SIG-M5 (cell line): ENCODE results near the gene HIGD2B.
"Not testable (repeated sequence)": the region's sequence is repeated elsewhere in the genome, so short reads cannot be mapped to it uniquely, and the experiment has no call there.

Source experiments
- DNase-seq: peaks from one replicate; lab custom pipeline; 2025; lab: John Stamatoyannopoulos, UW

The HIGD2B gene, protein sequence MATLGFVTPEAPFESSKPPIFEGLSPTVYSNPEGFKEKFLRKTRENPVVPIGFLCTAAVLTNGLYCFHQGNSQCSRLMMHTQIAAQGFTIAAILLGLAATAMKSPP

DNA sequence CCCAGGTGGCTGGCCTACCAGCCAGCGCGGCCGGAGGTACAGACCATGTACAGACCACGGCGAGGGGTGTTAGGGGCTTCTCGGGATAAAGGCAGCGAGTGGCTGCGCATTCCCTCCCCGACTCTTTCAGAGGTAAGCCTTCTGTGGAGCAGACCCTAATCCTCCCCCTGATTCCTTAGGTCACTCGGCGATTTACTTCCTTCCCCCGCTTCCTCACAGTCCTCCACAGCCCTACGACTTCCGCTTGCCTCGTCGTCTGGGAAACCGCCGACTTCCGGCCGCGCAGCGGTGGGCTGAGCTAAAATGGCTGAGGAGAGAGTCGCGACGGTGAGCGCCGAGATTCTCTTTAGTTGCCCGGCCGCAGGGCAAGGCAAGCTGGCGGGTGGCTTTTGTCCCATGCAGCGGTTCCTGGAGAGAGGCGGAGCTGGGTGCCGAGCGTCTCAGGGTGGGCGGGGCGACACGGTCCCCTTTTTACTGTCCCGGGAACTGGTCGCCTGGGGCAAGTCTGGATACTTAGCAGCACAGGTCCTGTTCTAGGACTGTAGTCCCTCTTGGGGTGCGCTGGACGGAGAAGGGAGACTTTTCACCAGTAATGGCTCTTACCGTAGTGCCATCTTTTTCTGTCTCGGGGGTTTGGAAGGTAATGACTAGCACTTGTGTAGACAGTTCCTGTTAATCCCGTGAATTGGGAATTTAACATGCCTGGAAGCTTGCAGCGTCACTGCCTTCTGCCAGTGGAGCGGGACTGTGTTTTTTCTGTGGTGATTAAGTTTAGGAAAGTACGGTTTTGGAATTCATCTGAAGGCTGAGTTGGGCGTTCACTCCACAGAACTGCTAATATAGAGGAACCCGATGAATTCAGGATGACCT, at the start of gene HIGD2B, which contains the start of gene BBS4:
Gene HIGD2B, minus strand, starts transcription at position 258 of the 870 bp plus-strand sequence. CDS start 9,808 bp downstream, outside the sequence.
Gene BBS4, plus strand, starts transcription at position 283 of the 870 bp plus-strand sequence. Its CDS starts 21 bp downstream, at position 304.
- DNase-seq = no peak

DNA sequence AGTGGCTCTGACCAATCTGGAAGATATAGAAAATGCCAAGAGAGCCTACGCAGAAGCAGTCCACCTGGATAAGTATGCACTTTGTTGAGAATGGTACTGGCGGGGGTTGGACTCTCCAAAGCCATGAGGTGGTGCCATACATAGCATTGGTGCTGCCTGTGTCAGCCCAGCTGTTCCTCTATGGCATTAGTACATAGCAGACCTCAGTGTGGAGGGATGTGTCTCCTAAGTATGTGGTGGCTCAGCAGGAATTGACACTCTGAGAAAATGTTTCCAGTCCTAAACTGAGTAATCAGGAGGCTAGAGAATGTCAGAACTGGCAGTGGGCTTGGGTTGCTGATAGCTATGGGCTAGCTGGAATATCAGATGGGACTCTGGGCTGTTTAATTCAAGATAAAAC, 49.1 kb upstream of the HIGD2B start:
- DNase-seq = no peak

DNA sequence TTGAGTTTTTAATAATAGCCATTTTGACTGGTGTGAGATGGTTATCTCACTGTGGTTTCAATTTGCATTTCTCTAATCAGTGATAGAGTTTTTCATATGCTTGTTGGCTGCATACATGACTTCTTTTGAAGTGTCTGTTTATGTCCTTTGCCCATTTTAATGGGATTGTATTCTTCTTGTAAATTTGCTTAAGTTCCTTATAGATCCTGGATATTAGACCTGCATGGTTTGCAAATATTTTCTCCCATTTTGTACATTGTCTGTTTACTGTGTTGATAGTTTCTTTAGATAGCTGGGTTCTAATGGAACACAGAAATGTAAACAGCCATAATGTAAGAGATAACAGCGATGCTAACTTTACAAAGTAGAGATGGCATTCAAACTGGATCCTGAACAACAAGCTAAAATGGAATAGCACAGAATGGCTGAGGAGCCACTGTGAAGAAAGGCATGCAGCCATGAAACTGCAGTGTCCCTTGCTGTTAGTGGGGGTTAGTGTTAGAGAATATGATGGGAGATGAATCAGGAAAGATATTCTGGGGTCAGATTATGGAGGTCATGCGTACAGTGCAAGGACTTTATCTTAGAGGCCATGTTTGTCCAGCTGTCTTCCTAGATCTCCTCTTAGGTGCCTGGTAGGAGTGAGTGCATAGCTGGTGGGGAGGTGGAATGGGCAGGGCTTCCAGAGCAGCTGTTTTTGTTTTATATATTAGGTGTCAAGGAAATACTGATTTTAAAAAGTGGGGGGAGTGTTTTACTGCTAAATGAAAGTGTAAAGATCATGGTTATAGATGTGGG, 48.2 kb upstream of the HIGD2B start:
- no peak for DNase-seq

DNA sequence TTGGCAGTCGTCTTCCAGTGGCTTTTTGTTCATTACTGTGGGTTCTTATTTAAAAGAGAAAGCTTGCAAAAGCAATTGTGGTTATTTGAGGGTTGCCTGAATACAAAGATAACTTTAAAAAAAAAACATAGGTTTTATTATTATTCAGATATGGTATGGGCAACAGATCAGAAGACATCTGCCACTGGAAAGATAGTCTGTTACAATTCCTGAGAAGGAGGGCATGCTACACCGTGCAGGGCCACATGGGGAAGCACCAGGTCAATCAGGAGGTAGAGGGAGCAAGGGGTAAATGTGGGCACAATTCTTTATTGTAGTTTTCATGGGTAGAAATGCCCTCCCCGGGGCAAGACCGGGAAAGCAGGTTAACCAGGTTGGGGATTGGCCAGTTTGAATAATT, 46.5 kb upstream of the HIGD2B start:
- DNase-seq = no peak

DNA sequence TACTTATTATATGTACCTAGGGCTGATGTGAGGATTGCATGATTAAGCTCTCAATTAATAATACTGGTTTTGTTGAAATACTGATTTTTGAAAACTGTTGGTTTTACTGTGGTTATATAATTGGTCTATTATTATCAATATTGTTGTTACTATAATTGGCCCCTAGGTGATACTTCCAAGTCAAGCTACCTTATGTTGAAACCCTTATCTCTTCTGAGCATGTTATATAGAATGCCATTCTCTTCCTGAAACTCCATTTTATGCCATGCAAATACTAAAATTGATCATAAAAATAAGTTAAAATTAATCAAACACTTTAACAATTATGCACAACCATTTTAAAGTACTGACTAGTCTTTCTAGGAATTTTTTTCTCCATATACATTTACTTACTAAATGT, 46.1 kb upstream of the HIGD2B start:
- DNase-seq = no peak

DNA sequence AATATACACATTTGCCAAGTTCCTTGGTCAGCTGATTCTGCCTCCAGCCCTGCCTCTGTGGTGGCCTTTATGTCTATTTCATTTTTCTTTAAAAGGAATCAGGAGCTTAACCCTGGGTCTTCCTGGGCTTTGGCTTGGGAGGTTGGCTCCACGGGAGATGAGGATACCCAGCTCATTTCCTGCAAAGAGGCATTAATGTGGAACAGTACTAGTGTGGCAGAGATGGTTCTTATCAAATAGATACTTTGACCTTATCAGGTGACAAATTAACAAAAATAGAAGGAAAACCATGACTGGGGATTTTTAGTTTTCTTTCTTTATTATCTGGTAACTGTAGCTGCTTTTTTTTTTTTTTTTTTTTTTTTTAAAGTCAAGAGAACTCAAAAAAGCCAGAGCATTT, 42.8 kb upstream of the HIGD2B start:
- DNase-seq = no peak

DNA sequence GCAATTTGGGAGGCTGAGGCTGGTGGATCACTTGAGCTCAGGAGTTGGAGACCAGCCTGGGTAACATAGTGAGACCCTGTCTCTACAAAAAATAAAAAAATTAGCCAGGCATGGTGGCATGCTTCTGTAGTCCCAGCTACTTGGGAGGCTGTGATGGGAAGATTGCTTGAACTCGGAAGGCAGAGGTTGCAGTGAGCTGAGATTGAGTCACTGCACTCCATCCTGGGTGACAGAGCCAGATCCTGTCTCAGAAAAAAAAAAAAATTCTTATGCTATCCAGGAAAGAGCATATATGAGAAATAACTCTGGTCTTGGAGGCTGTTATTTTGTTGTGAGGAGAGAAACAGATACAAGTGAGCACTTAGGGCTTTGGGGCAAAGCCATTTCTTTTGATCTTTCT, 42.3 kb upstream of the HIGD2B start:
- not testable (repeated sequence) for DNase-seq

DNA sequence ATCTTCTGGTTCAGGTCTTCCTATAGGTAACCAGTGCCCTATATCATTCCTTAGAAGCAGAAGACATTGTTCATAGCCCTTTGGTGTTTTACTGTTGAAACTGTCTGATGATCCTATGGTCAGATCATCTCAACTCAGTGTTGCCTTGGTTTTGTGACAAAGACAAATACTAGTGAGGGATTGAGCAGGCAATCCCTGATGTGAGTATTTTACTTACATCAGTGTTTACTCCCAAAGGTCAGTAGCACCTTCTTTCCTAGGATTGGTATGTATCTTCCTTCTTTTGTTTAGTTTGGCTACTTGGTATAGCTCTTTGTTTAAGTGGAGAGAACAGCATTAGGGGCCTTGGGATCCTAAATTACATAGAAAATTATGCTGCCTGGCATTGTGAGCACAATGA, 41.2 kb upstream of the HIGD2B start:
- DNase-seq = no peak

DNA sequence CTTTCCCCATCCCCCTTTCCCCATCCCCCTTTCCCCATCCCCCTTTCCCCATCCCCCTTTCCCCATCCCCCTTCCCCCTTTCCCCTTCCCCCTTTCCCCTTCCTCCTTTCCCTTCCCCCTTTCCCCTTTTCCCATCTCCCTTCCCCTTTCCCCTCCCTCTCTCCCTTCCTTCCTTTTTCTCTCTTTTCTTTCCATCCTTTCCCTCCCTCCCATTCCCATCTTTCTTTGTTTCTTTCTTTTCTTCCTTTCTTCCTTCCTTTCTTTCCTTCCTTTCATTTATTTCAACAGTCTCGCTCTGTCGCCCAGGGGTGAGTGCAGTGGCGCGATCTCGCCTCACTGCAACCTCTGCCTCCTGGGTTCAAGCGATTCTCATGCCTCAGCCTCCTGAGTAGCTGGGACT, 39.9 kb upstream of the HIGD2B start:
- not testable (repeated sequence) for DNase-seq

DNA sequence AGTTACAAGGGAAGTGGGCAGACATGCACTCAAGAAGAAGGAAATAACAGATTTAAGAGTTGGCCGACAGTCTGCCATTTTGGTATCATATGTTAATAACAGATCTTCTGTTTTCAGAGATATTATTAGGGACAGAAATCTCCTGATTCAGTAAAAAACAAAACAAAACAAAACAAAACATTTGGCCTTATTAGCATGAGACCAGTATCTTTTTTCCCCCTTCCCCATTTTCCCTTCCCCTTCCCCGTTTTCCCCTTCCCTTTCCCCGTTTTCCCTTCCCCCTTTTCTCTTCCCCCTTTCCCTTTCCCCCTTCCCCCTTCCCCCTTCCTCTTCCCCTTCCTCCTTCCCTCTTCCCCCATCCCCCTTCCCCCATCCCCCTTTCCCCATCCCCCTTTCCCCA, 39.5 kb upstream of the HIGD2B start:
- DNase-seq = no peak

DNA sequence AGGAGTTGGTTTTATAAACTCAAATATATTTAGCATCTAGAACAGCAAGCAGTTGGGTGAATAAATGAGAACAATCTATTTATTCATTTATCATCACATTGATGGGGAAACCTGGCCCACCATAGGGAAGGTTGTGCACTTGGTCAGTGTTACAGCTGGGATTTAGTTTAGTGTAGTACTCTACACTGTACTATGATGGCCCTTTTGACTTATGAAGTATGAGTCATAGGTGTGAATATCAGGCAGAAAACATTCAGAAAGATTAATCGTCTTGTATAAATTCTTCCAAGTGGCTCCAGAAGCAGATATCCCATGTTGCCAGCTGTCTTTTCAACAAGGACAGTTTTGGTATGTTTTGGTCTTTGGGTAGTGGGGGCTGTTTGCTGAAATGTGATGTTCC, 38.0 kb upstream of the HIGD2B start:
- DNase-seq = no peak

DNA sequence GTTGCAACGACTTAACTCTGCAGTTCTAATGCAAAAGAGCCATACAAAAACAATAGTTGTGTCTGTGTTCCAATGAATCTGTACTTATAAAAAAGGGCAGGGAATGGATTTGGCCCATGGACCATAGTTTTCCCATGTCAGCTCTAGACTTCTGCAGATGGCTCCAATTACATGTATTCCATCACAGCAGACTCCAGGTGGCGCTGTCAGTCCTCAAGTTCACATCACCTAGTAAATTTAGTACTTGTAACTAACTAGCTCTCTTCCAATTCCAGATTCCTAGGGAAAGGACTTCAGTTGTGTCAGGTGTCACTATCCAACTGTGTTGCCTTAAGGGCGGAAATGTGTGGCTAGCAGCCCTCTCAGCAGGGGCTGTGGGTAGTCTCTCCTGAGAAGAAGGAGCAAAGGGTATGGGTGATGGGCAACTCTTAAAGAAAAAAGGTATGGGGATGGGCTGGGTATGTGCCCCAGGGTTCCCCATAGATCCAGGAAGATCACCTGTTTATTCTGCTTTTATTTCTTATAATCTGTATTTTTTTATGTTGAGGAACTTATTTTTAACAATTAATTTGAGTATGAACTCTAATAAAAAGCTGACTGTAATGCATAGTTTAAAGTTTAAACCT, 36.2 kb upstream of the HIGD2B start:
- no peak for DNase-seq

DNA sequence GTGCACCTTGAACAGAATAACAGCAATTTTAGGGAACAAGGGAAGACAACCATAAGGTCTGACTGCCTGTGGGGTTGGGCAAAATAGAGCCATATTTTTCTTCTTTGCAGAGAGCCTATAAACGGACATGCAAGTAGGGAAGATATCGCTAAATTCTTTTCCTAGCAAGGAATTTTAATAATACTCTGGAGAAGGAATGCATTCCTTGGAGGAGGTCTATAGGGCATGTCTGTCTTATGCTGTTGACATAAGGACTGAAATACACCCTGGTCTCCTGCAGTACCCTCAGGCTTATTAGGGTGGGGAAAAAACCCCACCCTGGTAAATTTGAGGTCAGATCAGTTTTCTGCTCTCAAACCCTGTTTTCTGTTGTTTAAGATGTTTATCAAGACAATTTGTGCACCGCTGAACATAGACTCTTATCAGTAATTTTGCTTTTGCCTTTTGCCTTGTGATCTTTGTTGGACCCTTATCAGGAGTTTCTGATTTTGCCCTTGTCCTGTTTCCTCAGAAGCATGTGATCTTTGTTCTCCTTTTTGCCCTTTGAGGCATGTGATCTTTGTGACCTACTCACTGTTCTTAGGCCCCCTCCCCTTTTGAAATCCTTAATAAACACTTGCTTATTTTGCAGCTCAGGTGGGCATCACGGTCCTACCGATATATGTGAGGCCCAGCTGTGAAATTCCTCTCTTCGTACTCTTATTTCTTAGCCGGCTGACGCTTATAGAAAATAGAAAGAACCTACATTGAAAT, 22.7 kb upstream of the HIGD2B start:
- not testable (repeated sequence) for DNase-seq

DNA sequence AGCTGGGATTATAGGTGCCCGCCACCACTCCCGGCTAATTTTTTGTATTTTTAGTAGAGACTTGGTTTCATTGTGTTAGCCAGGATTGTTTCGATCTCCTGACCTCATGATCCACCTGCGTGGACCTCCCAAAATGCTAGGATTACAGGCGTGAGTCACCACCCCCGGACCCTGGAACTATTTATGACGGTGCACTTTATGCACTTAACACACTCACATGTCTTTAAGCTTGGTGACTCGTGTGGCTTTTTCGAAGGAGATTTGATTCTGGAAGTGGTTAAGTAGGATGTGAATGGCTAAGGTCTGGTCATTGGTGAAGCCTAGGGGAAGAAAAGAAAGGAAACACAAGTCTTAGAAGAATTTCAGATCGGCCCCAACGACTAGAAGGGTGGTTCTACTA, 20.3 kb upstream of the HIGD2B start:
- no peak for DNase-seq

DNA sequence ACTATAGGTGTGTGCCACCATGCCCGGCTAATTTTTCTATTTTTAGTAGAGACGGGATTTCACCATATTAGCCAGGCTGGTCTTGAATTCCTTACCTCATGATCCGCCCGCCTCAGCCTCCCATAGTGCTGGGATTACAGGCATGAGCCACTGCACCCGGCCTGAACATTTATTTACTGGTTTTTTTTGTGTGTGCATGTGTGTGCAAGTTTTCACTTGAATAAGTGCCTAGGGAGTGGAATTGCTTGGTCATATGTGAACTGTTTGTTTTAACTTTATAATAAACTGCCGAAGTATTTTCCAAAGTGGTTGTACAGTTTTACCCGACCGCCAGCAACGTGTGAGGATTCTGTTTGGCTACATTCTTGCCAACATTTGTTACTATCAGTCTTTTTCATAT, 14.1 kb upstream of the HIGD2B start:
- DNase-seq = no peak

DNA sequence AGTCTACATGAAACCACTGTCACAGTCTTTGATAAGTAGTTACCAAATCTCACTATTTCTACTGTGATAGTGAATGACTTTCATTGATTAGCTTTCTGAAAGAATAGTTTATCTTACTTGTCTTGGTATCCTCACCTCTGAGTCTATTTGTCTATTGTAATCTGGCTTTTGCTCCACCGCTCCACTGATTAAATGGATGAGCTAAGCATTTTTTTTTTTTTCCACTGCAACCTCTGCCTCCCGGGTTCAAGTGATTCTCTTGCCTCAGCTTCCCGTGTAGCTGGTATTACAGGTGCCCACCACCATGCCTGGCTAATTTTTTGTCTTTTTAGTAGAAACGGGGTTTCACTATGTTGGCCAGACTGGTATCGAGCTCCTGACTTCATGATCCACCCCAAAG, 13.0 kb upstream of the HIGD2B start:
- no peak for DNase-seq

DNA sequence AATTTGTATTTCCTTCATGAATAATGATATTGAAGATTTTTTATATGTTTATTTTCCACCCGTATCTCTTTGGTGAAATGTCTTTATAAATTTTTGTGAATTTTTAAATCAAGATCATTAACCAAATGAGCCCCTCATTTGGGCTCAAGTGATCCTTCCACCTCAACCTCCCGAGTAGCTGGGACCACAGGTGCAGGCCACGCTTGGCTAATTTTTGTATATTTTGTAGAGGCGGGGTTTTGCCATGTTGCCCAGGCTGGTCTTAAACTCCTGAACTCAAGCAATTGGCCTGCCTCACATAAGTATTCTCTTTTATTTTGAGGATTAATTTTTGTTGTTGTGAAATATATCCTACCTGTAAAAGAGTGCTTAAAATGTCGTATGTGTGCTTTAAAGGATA, 5.0 kb upstream of the HIGD2B start:
- DNase-seq = no peak

DNA sequence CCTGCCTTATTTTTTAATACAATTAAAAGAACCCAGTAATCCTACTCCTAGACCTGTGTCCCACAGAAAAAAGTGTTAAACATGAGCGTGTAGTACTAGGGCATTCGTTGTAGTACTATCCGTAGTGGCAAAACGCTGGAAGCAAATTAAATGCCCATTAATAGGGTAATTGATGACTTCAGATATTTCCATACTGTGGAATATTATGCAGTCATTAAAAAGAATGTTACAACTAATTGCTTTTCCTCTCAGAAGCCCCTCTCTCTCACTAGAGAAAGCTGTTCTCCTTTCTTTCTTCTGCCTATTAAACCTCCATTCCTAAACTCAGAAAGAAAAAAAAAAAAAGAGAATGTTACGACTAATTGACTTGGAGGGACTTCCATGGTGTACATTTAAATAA, 2.7 kb upstream of the HIGD2B start:
- DNase-seq = no peak

DNA sequence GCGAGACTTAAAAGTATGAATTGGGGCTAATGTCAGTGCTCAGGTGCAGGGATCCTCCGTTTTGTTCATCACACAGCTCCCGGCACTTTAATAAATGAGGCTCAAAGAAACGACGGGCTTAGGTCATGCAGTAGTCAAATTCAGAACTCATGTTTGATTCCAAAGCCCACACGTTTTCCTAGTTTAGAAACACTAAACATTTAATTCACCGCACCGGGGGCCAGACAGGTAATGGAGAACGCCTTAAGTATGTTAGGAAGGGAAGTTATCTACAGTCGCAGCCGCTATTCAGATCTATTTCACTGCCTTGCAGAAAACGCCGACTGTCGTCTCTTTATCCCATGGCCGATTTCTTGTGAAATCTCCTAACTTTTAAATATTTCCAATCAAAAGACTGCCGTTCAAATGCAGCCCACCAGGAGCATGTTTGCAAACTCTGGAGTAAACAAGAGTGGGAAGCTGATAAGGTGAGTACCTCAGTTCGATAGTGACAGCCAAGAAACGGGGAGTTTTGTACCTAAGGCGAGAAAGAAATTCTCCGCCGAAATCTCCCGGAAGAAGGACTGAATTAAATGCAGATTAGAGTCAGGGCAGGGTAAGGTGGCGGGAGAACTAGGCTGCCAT, 569 bp downstream of the HIGD2B start:
- DNase-seq = no peak

DNA sequence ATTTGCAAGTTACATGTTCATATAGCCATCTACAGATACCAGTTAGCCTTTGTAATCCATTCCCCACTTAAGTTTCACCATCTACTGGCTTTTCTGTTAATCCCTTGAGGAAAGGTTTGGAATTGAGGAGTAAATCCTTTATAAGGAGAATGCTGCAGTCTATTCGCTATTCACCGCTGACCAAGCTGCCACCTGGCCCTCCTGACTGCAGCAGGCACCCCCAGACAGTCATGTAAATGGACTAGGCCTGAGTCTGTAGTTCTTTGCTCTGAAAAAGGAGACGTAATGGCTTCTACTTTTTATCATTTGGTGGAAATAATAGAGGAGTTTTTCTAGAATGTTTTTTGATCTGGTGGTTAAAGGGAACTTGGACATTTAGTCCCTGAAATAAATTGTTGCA, 3.2 kb downstream of the HIGD2B start:
- DNase-seq = no peak

DNA sequence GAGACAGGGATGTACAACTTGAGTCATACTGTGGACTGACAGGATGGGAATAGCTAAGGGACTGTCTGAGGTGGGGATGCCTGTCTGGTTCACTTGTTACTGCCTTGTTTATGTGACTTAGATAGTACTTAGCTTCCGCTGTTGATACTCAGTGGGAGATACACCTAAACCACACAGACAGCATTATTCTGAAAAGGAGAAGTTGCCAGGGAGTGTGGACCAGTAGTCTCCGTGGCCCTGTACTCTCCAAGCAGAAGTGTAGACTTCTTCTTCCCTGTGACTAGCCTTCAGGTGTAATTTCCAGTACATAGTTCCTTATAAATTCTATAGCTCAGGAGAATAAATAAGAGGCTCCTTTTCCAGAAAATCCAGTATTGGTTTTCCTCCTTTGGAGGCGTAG, 5.1 kb downstream of the HIGD2B start:
- no peak for DNase-seq
